Hepatocyte (in vitro differentiated cells): Measurements from ENCODE around the gene SART1. TPM values are rescaled to one million over a fixed set of nuclear protein-coding genes. Genes with fewer than 3 reads are reported as not detected.

Source experiments
- DNase-seq: peaks from one replicate; pipeline ENCODE4 v3.0.0-alpha.2; 2016; ENCODE audit warnings: low spot score
- H2AFZ ChIP-seq: fragments of 200-600 bp; sonication (generic); 2 replicates; pipeline ENCODE4 v1.6.0; 2016; ENCODE audit warnings: antibody characterized with exemption, mild to moderate bottlenecking
- H3K27ac ChIP-seq: fragments of 200-600 bp; sonication (generic); 2 replicates; pipeline ENCODE4 v1.5.1; 2016; ENCODE audit warnings: mild to moderate bottlenecking
- H3K27me3 ChIP-seq: fragments of 200-600 bp; sonication (generic); 2 replicates; pipeline ENCODE4 v1.6.1; 2016
- H3K36me3 ChIP-seq: fragments of 200-600 bp; sonication (generic); replicated peaks from 2 replicates; pipeline ENCODE4 v1.5.1; 2016; ENCODE audit warnings: low read depth; ENCODE audit not compliant: insufficient read depth
- H3K4me1 ChIP-seq: fragments of 200-600 bp; sonication (generic); 2 replicates; pipeline ENCODE4 v1.5.1; 2016; ENCODE audit warnings: mild to moderate bottlenecking, moderate library complexity; ENCODE audit not compliant: insufficient read depth
- H3K4me2 ChIP-seq: fragments of 200-600 bp; sonication (generic); 2 replicates; pipeline ENCODE4 v1.6.0; 2016
- H3K4me3 ChIP-seq: fragments of 200-600 bp; sonication (generic); 2 replicates; pipeline ENCODE4 v1.5.1; 2016; ENCODE audit warnings: mild to moderate bottlenecking
- H3K79me2 ChIP-seq: fragments of 200-600 bp; sonication (generic); 2 replicates; pipeline ENCODE4 v1.6.0; 2017; ENCODE audit warnings: mild to moderate bottlenecking
- H3K9me2 ChIP-seq: fragments of 200-600 bp; sonication (generic); replicated peaks from 2 replicates; pipeline ENCODE4 v1.6.0; 2017; ENCODE audit warnings: mild to moderate bottlenecking; ENCODE audit not compliant: insufficient read depth
- H3K9me3 ChIP-seq: fragments of 200-600 bp; sonication (generic); 2 replicates; pipeline ENCODE4 v1.5.1; 2016; ENCODE audit warnings: low read depth, mild to moderate bottlenecking
- H4K20me1 ChIP-seq: fragments of 200-600 bp; sonication (generic); 2 replicates; pipeline ENCODE4 v1.6.0; 2016; ENCODE audit warnings: mild to moderate bottlenecking; ENCODE audit not compliant: insufficient read depth, poor library complexity, severe bottlenecking
- CTCF ChIP-seq: fragments of 200-600 bp; sonication (generic); IDR thresholded peaks from 2 replicates; pipeline ENCODE4 v1.5.1; 2016; ENCODE audit warnings: antibody characterized with exemption, mild to moderate bottlenecking; ENCODE audit not compliant: poor library complexity
- EZH2 ChIP-seq: fragments of 200-600 bp; sonication (generic); IDR thresholded peaks from 2 replicates; pipeline ENCODE4 v1.6.1; 2016; ENCODE audit warnings: antibody characterized with exemption, mild to moderate bottlenecking, borderline replicate concordance
- EZH2phosphoT487 ChIP-seq: fragments of 200-600 bp; sonication (generic); IDR thresholded peaks from one replicate; pipeline ENCODE4 v1.6.1; 2018; ENCODE audit warnings: antibody characterized with exemption, mild to moderate bottlenecking, low read depth, moderate library complexity; ENCODE audit not compliant: unreplicated experiment, severe bottlenecking
- WGBS: methylation state at CpG from one replicate; pipeline ENCODE4 v1.1.6; 2016; ENCODE audit warnings: low lambda C conversion rate; ENCODE audit errors: missing lambda C conversion rate; 5-methylcytosine and 5-hydroxymethylcytosine counted together
- polyA plus RNA-seq: library from polyadenylated mRNA; unstranded; fragments of >200 nt; fragmentation: Nextera tagmentation; extraction: Ambion mirVana; gene quantifications from 2 replicates; pipeline ENCODE4 v1.2.1, GENCODE V29; 2016
- total RNA-seq: library from RNA; depleted of rRNA; stranded (reverse); fragments of >200 nt; gene quantifications from 2 replicates; pipeline ENCODE4 v1.2.3, GENCODE V29; 2014

The SART1 gene
- total and polyA plus RNA-seq, 2 experiments from 2014 or later: 32.5 to 34.1 TPM

- H3K27ac ChIP-seq: peak overlapping the region; percentile 99
- no peak overlapping the region for H2AFZ ChIP-seq
- TF ChIP-seq EZH2 (no peak), CTCF (no peak), EZH2phosphoT487 (no peak)
- no peaks in the 10 kb centered on the region for H4K20me1 ChIP-seq
- H3K79me2 ChIP-seq: peaks cover 47% of the 10 kb centered on the region
- H3K4me2 ChIP-seq: peak overlapping the region; percentile 95
- 86% methylated on average over 6 of the region's 6 CpGs for WGBS
- H3K9me3 ChIP-seq: no peaks in the 10 kb centered on the region
- no peak for DNase-seq
- H3K36me3 ChIP-seq: no peaks in the 10 kb centered on the region
- no peak overlapping the region for H3K4me3 ChIP-seq
- H3K9me2 ChIP-seq: no peaks in the 10 kb centered on the region
- no peaks in the 10 kb centered on the region for H3K27me3 ChIP-seq
- H3K4me1 ChIP-seq: no peaks in the 10 kb centered on the region
Observed at GRCh38 chr11:66003291-66003690, 41.8 kb downstream of the SART1 start.

- H3K79me2 ChIP-seq: peaks cover 44% of the 10 kb centered on the region
- no peak overlapping the region for H3K4me2 ChIP-seq
- TF ChIP-seq EZH2phosphoT487 (no peak), EZH2 (no peak), CTCF (no peak)
- no peaks in the 10 kb centered on the region for H3K9me2 ChIP-seq
- H3K4me1 ChIP-seq: no peaks in the 10 kb centered on the region
- no peaks in the 10 kb centered on the region for H3K36me3 ChIP-seq
- no peaks in the 10 kb centered on the region for H3K9me3 ChIP-seq
- no peaks in the 10 kb centered on the region for H4K20me1 ChIP-seq
- no peak overlapping the region for H3K4me3 ChIP-seq
- no peak overlapping the region for H3K27ac ChIP-seq
- 96% methylated on average over 4 of the region's 4 CpGs for WGBS
- DNase-seq: no peak
- H2AFZ ChIP-seq: no peak overlapping the region
- no peaks in the 10 kb centered on the region for H3K27me3 ChIP-seq
Observed at GRCh38 chr11:66004186-66004585, 42.7 kb downstream of the SART1 start.

DNA sequence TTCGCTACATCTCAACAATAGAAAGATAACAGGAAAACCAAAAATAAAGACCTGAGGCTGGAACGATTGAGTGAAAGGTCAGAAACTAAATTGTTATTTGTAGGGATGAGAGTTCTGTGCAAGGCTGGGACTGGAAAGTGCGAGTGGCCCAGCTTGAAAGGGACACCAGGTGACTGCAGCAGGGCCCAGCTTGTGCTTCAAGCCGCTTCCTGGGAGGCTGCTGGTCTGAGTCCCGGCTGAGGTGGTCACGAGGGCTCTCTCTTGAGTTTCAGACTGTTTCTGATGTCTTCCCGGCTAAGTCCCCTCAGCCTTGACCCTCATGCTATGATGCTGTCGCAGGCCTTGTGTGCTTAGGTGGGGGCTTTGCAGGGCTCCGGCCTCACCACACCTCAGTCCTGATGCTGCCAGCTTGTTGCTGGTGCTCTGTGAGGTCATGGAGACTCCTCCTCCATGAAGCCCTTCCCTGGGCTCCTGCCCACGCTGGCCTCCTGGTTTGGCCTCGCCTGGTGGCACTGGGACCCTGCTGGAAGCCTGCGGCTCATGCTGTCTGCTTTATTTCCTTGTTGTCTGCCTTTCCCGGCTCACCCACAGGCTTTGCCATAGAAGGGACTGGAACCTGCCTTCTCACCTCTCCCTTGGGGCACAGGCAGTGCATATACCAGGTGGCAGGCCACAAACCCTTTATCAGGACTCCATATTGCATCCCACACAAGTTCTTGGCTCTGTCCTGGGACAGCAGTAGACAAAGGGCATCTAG is 44.8 kb downstream of the SART1 start:
- Histone ChIP-seq H3K27me3 (peaks cover 9% of the 10 kb centered on the region), H3K79me2 (peaks cover 24% of the 10 kb centered on the region), H2AFZ (no peak overlapping the region), H3K36me3 (no peaks in the 10 kb centered on the region), H3K9me2 (no peaks in the 10 kb centered on the region), H4K20me1 (no peaks in the 10 kb centered on the region), H3K4me3 (no peak overlapping the region), H3K4me1 (no peaks in the 10 kb centered on the region), H3K9me3 (no peaks in the 10 kb centered on the region), H3K4me2 (no peak overlapping the region), H3K27ac (no peak overlapping the region)
- no peak for DNase-seq
- TF ChIP-seq CTCF: no peak
- no peak for TF ChIP-seq EZH2
- no peak for TF ChIP-seq EZH2phosphoT487
- 87% methylated on average over 13 of the region's 13 CpGs for WGBS
